ENCODE results near the gene TOM1.
"Not testable (repeated sequence)": the region's sequence is repeated elsewhere in the genome, so short reads cannot be mapped to it uniquely, and the experiment has no call there.

TOM1 gene

DNA sequence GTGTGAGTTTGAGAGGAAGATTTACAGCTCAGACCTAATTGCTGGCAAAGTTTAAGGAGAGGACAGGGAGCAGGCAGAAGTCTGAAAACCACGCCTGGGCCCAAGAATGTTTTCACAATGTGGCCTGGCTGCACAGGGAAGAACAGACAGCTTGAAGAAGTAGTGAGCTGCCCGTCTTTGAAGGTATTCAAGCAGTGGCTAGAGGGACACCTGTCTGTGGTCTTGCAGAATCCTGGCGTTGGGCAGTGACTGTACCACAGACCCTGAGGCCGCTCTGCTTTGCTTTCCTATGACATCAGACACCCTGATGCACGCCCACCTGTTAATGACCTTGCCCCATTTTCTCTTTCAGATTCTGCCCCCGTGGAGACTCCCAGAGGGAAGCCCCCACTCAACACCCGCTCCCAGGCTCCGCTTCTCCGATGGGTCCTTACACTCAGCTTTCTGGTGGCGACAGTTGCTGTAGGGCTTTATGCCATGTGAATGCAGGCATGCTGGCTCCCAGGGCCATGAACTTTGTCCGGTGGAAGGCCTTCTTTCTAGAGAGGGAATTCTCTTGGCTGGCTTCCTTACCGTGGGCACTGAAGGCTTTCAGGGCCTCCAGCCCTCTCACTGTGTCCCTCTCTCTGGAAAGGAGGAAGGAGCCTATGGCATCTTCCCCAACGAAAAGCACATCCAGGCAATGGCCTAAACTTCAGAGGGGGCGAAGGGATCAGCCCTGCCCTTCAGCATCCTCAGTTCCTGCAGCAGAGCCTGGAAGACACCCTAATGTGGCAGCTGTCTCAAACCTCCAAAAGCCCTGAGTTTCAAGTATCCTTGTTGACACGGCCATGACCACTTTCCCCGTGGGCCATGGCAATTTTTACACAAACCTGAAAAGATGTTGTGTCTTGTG lies 93.7 kb downstream of the TOM1 start:
- no peak for DNase-seq (ENCODE audit: low read depth in 3 of 3, low spot score in 1 of 3)

DNA sequence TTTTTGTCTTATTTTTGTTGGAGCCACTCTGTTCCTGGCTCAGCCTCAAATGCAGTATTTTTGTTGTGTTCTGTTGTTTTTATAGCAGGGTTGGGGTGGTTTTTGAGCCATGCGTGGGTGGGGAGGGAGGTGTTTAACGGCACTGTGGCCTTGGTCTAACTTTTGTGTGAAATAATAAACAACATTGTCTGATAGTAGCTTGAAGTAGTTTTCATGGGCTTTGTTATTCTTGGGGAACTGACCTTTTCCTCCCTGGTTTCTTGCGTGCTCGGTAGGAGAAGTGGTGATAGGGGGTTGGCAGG lies 94.3 kb downstream of the TOM1 start:
- DNase-seq (ENCODE audit: low read depth in 3 of 3, low spot score in 1 of 3) = no peak

DNA sequence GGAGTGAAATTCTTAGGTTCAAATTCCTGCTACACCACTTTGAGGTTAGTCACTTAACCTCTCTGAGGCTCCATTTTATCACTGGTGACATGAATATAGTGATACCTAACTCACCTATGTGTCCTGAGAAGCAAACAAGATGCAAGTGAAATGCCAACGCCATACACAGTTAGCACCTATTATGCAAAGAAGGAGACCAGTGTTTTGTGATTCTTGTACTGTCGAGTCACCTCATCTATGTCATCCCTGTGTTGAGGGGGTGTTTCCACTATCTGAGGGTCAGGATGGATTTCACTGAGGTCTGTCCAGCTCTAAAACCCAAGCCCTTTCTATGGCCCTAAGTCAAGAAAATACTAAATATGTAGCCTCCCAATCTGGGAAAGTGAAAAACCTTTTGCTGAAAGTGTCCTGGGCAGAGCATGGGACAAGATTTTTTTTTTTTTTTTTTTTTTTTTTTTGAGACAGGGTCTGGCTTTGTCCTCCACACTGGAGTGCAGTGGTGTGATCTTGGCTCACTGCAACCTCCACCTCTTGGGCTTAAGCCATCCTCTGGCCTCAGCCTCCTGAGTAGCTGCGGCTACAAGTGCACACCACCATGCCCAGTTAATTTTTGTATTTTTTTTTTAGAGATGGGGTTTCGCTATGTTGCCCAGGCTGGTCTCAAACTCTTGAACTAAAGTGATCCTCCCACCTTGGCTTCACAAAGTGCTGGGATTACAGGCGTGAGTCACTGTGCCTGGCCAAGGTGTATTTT lies 95.3 kb downstream of the TOM1 start:
- DNase-seq (ENCODE audit: low read depth in 3 of 3, low spot score in 1 of 3) = no peak

DNA sequence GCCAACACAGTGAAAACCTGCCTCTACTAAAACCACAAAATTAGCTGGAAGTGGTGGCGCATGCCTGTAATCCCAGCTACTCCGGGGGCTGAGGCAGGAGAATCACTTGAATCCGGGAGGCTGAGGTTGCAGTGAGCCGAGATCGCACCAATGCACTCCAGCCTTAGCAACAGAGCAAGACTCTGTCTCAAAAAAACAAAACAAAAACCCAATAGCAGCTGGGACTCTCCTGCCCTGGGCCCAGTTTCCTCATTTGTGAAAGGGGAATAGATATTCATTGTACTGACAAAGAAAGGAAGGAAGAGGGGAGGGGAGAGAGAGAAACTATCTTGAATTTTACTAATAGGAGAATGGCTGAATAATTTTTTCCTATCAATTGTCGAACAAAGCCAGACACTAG lies 96.9 kb downstream of the TOM1 start:
- not testable (repeated sequence) for DNase-seq (ENCODE audit: low read depth in 3 of 3, low spot score in 1 of 3)

DNA sequence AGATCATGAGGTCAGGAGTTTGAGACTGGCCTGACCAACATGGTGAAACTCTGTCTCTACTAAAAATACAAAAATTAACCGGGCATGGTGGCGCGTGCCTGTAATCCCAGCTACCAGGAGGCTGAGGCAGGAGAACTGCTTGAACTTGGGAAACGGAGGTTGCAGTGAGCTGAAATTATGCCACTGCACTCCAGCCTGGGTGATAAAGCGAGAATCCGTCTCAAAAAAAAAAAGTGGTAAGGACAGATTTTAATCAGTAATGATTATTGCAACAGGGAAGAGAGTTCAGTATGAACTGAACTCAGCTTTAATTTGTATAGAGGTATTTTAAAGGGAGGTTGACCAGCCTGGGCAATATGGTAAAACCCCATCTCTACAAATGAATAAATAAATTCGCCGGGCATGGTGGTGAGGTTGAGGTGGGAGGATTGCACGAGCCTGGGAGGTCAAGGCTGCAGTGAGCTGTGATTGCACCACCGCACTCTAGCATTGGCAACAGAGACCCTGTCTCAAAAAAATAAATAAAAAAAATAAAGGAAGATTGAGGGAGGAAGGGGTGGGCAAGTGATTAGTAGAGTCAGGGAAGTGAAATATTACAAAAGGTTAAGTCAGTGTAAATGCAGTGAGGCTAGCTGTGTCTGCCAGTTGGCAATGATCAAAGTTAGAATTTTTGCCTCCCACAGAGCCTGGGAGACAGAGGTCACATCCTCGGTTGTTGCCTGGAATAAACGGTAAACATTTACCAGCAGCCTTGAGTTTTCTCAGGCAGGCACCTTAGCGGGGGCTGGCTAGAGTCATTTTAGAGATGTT lies 97.6 kb downstream of the TOM1 start:
- DNase-seq (ENCODE audit: low read depth in 3 of 3, low spot score in 1 of 3) = no peak

All from stimulated activated CD4-positive, alpha-beta T cell treated with anti-CD3 and anti-CD28 coated beads, TNF-alpha, amount 100 ng/mL, for 1 hour (primary cell).